Panc1 (cell line): ENCODE results near the gene OTOGL. TPM values are rescaled to one million over a fixed set of nuclear protein-coding genes. Genes with fewer than 3 reads are reported as not detected.

Experiments used
- ATAC-seq: fragments of 200-7000 bp; cut with Tn5 transposase; 2 replicates; pipeline ENCODE4 v1.9.1; 2020; ENCODE audit warnings: mild to moderate bottlenecking, moderate library complexity
- BruUV-seq: library from RNA; stranded (reverse); fragments of 400-500 nt; replicated peaks from 2 replicates; lab custom pipeline; 2021; lab: Mats Ljungman, UMichigan
- CTCF ChIA-PET: fragments of 300-600 bp; sonication (Branson Sonifier 250); formaldehyde crosslinking; loops from one replicate; lab custom pipeline; 2022; ENCODE audit warnings: antibody characterized with exemption; lab: Charles Lee
- POLR2A ChIA-PET: fragments of 300-600 bp; sonication (Branson Sonifier 250); formaldehyde crosslinking; loops from one replicate; lab custom pipeline; 2022; ENCODE audit warnings: antibody characterized with exemption; lab: Charles Lee
- DNase-seq: peaks from one replicate; pipeline ENCODE4 v3.0.0-alpha.2; 2010; ENCODE audit warnings: low read depth, low spot score
- H3K27ac ChIP-seq: 2 replicates; pipeline ENCODE4 v1.5.1; 2011; ENCODE audit warnings: mild to moderate bottlenecking, low read length, inconsistent platforms
- H3K27me3 ChIP-seq: fragments of 200-500 bp; sonication (Bioruptor generic); 2 replicates; pipeline ENCODE4 v1.6.0; 2014; ENCODE audit warnings: low read length, inconsistent platforms; ENCODE audit not compliant: control insufficient read depth, insufficient read depth
- H3K36me3 ChIP-seq: fragments of 200-500 bp; sonication (Bioruptor generic); 2 replicates; pipeline ENCODE4 v1.5.1; 2014; ENCODE audit warnings: inconsistent platforms, mild to moderate bottlenecking, low read length, moderate library complexity; ENCODE audit not compliant: control insufficient read depth, insufficient read depth
- H3K4me1 ChIP-seq: 2 replicates; pipeline ENCODE4 v1.5.1; 2011; ENCODE audit warnings: inconsistent platforms, mild to moderate bottlenecking, low read length, moderate library complexity; ENCODE audit not compliant: control insufficient read depth, insufficient read depth
- H3K4me3 ChIP-seq, 2 experiments: 2 replicates each; pipeline ENCODE4 v1.5.1; 2011 to 2012; ENCODE audit warnings: low read depth in 2 of 2, low read length in 2 of 2, mild to moderate bottlenecking in 2 of 2, inconsistent platforms in 1 of 2, moderate library complexity in 1 of 2
- H3K9me3 ChIP-seq: fragments of 200-500 bp; sonication (Bioruptor generic); 2 replicates; pipeline ENCODE4 v1.5.1; 2014; ENCODE audit warnings: low read depth, mild to moderate bottlenecking, inconsistent platforms, low read length, moderate library complexity; ENCODE audit not compliant: control insufficient read depth, insufficient read depth
- POLR2AphosphoS5 ChIP-seq: IDR thresholded peaks from 2 replicates; pipeline ENCODE4 v1.6.1; 2012; ENCODE audit warnings: mild to moderate bottlenecking, low read depth, low read length, moderate library complexity
- SIN3A ChIP-seq: IDR thresholded peaks from 2 replicates; pipeline ENCODE4 v1.6.1; 2012; ENCODE audit warnings: low read depth, mild to moderate bottlenecking, low read length, moderate library complexity, borderline replicate concordance; ENCODE audit not compliant: insufficient read depth
- TCF7L2 ChIP-seq: IDR thresholded peaks from 2 replicates; pipeline ENCODE4 v1.6.1; 2011; ENCODE audit warnings: mild to moderate bottlenecking, low read depth, low read length, inconsistent platforms
- in situ Hi-C: cut with HindIII; loops from 2 replicates; pipeline ENCODE4 v1.10.0; 2016; ENCODE audit warnings: low sequenced_read_pairs, low pct_unique_long_range_greater_than_20kb
- intact Hi-C: fragments of 100-400 bp; cut with micrococcal nuclease; formaldehyde crosslinking; loops from one replicate; pipeline ENCODE4 v1.10.0; 2022; ENCODE audit not compliant: unreplicated experiment
- total RNA-seq: library from RNA; stranded (reverse); gene quantifications from one replicate; pipeline ENCODE4 v1.2.1, GENCODE V29; 2021; ENCODE audit not compliant: unreplicated experiment
- TF ChIP-seq, protein P1 (sequence below): fragments of 450-650 bp; IDR thresholded peaks from 2 replicates; pipeline ENCODE4 v1.5.1; 2017; ENCODE audit warnings: mild to moderate bottlenecking
- TF ChIP-seq, protein P2 (sequence below), 2 experiments: IDR thresholded peaks; 2 replicates each; pipeline ENCODE4 v1.6.1; 2011 to 2012; ENCODE audit warnings: low read depth in 2 of 2, control low read depth in 1 of 2, low read length in 1 of 2, mild to moderate bottlenecking in 1 of 2, moderate library complexity in 1 of 2; ENCODE audit not compliant: insufficient read depth in 1 of 2

Gene OTOGL
- total RNA-seq, 1 experiment from 2014 or later: not detected

DNA sequence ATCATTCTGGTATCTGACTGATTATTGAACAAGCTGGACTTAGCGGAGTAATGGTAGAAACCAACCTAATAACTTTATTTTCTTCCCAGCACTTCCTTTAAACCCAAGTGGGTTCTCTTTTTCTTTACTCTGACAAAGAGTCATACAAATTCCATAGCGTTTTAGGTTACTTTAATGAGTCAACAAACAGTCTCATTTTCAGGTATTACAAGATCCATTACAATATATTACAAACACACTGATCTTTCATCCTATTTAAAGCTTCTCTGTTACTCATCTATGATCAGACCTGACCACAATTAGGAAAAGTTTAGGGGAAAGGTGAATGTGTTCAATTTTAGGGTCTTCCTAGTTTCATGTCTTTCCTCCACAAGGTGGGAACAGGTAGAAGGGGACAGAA lies 305.3 kb downstream of the OTOGL start:
- Histone ChIP-seq H3K4me3 (no peak overlapping the region), H3K27me3 (peaks cover 3% of the 10 kb centered on the region; the same call in 1 of the 2 replicates), H3K4me1 (no peaks in the 10 kb centered on the region), H3K36me3 (no peaks in the 10 kb centered on the region), H3K9me3 (no peaks in the 10 kb centered on the region), H3K27ac (no peak overlapping the region)
- intact Hi-C loops: no loop called here
- POLR2A ChIA-PET: no interaction called here
- TF ChIP-seq POLR2AphosphoS5: no peak
- no peak for TF ChIP-seq TCF7L2
- TF ChIP-seq, protein P1, sequence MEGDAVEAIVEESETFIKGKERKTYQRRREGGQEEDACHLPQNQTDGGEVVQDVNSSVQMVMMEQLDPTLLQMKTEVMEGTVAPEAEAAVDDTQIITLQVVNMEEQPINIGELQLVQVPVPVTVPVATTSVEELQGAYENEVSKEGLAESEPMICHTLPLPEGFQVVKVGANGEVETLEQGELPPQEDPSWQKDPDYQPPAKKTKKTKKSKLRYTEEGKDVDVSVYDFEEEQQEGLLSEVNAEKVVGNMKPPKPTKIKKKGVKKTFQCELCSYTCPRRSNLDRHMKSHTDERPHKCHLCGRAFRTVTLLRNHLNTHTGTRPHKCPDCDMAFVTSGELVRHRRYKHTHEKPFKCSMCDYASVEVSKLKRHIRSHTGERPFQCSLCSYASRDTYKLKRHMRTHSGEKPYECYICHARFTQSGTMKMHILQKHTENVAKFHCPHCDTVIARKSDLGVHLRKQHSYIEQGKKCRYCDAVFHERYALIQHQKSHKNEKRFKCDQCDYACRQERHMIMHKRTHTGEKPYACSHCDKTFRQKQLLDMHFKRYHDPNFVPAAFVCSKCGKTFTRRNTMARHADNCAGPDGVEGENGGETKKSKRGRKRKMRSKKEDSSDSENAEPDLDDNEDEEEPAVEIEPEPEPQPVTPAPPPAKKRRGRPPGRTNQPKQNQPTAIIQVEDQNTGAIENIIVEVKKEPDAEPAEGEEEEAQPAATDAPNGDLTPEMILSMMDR: no peak
- TF ChIP-seq, protein P2, sequence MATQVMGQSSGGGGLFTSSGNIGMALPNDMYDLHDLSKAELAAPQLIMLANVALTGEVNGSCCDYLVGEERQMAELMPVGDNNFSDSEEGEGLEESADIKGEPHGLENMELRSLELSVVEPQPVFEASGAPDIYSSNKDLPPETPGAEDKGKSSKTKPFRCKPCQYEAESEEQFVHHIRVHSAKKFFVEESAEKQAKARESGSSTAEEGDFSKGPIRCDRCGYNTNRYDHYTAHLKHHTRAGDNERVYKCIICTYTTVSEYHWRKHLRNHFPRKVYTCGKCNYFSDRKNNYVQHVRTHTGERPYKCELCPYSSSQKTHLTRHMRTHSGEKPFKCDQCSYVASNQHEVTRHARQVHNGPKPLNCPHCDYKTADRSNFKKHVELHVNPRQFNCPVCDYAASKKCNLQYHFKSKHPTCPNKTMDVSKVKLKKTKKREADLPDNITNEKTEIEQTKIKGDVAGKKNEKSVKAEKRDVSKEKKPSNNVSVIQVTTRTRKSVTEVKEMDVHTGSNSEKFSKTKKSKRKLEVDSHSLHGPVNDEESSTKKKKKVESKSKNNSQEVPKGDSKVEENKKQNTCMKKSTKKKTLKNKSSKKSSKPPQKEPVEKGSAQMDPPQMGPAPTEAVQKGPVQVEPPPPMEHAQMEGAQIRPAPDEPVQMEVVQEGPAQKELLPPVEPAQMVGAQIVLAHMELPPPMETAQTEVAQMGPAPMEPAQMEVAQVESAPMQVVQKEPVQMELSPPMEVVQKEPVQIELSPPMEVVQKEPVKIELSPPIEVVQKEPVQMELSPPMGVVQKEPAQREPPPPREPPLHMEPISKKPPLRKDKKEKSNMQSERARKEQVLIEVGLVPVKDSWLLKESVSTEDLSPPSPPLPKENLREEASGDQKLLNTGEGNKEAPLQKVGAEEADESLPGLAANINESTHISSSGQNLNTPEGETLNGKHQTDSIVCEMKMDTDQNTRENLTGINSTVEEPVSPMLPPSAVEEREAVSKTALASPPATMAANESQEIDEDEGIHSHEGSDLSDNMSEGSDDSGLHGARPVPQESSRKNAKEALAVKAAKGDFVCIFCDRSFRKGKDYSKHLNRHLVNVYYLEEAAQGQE (IDR thresholded peaks at IDR 0.05; ENCODE audit: insufficient read depth in 1 of 2, low read depth in 2 of 2, low read length in 1 of 2): no peak
- TF ChIP-seq SIN3A: no peak
- no peak for DNase-seq
- ATAC-seq: no peak
- in situ Hi-C loops: no loop called here
- CTCF ChIA-PET: no interaction called here
- no TSS peak for BruUV-seq

DNA sequence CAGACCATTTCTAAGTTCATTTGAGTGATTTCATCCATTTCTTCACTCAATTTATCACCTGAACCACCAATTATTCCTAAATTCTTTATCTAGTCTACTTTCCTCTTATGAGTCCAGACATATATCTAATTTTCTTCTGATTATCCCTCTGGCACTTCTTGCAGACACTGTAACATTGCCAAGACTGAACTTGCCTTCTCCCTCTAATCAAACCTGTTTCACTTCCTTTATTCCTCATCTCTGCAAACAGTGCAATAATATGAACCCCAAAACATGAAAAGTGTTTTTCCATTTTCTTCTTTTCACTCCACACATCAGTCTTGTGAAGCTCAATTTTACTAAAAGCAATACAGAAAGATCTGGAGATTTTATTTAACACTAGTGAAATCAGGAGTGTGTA lies 306.9 kb downstream of the OTOGL start:
- POLR2A ChIA-PET: no interaction called here
- in situ Hi-C loops (no loop called here), intact Hi-C loops (no loop called here)
- Histone ChIP-seq H3K27me3 (peaks cover 3% of the 10 kb centered on the region; the same call in 1 of the 2 replicates), H3K4me1 (no peaks in the 10 kb centered on the region), H3K36me3 (no peaks in the 10 kb centered on the region), H3K9me3 (no peaks in the 10 kb centered on the region), H3K4me3 (no peak overlapping the region), H3K27ac (no peak overlapping the region)
- no peak for ATAC-seq
- no peak for DNase-seq
- no TSS peak for BruUV-seq
- TF ChIP-seq, protein P1: no peak
- CTCF ChIA-PET: no interaction called here
